HUES6 (cell line): ENCODE measurements around the gene OR10T2.
"Not testable (repeated sequence)": the region's sequence is repeated elsewhere in the genome, so short reads cannot be mapped to it uniquely, and the experiment has no call there.

Experiments used
- H3K27ac ChIP-seq: 2 replicates; pipeline ENCODE4 v1.7.0; 2013; ENCODE audit warnings: low read depth, mild to moderate bottlenecking, low read length, inconsistent platforms
- H3K27me3 ChIP-seq: 2 replicates; pipeline ENCODE4 v1.6.1; 2013; ENCODE audit warnings: low read length; ENCODE audit not compliant: control insufficient read depth, insufficient read depth
- H3K36me3 ChIP-seq: 2 replicates; pipeline ENCODE4 v1.6.1; 2013; ENCODE audit warnings: low read length; ENCODE audit not compliant: control insufficient read depth, insufficient read depth
- H3K4me1 ChIP-seq: 2 replicates; pipeline ENCODE4 v1.6.1; 2013; ENCODE audit warnings: low read length; ENCODE audit not compliant: control insufficient read depth, insufficient read depth
- H3K4me3 ChIP-seq: 2 replicates; pipeline ENCODE4 v1.5.1; 2013; ENCODE audit warnings: low read depth, low read length
- H3K9ac ChIP-seq: one replicate; pipeline ENCODE4 v1.6.1; 2013; ENCODE audit warnings: mild to moderate bottlenecking, low read length
- H3K9me3 ChIP-seq: 2 replicates; pipeline ENCODE4 v1.6.1; 2013; ENCODE audit warnings: low read depth, low read length; ENCODE audit not compliant: control insufficient read depth, insufficient read depth

The OR10T2 gene

GRCh38 chr1:158396646-158397045 lies 2.6 kb downstream of the OR10T2 start:
- no peaks in the 10 kb centered on the region for H3K4me1 ChIP-seq
- H3K36me3 ChIP-seq, result no peaks in the 10 kb centered on the region
- H3K9ac ChIP-seq, result no peak overlapping the region
- H3K4me3 ChIP-seq, result no peak overlapping the region
- H3K9me3 ChIP-seq, result no peaks in the 10 kb centered on the region
- H3K27ac ChIP-seq, result no peak overlapping the region
- no peaks in the 10 kb centered on the region for H3K27me3 ChIP-seq

DNA sequence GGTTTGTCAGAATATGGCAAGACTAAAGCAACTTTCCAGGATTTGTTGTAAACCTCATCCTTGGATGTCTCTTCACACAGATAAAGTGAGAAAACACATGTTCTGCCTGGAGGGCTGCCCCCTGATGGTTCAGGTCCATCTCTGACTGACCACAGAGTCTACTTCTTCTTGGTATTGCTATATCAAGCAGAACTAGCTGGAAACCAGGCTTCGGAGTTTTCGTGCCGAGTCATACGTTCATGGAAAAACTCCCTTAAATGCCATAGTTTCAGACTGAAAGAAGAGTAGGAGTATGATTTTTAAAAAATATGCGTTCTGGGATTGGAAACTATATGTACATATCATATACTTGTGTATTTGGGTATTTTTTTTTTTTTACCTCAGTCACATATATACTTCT lies 5.8 kb downstream of the OR10T2 start:
- Histone ChIP-seq H3K27ac (no peak overlapping the region), H3K9me3 (no peaks in the 10 kb centered on the region), H3K4me3 (no peak overlapping the region), H3K9ac (no peak overlapping the region), H3K27me3 (no peaks in the 10 kb centered on the region), H3K4me1 (no peaks in the 10 kb centered on the region), H3K36me3 (no peaks in the 10 kb centered on the region)

GRCh38 chr1:158391099-158391498 lies 8.2 kb downstream of the OR10T2 start:
- Histone ChIP-seq H3K4me1 (no peaks in the 10 kb centered on the region), H3K36me3 (no peaks in the 10 kb centered on the region), H3K27ac (no peak overlapping the region), H3K27me3 (no peaks in the 10 kb centered on the region), H3K4me3 (no peak overlapping the region), H3K9me3 (no peaks in the 10 kb centered on the region), H3K9ac (no peak overlapping the region)

- Histone ChIP-seq H3K36me3 (no peaks in the 10 kb centered on the region), H3K4me3 (no peak overlapping the region), H3K4me1 (no peaks in the 10 kb centered on the region), H3K27me3 (no peaks in the 10 kb centered on the region), H3K9me3 (no peaks in the 10 kb centered on the region), H3K27ac (no peak overlapping the region), H3K9ac (no peak overlapping the region)
These were observed 8.9 kb downstream of the OR10T2 start for GRCh38 chr1:158390331-158390730.

- Histone ChIP-seq H3K27ac (no peak overlapping the region), H3K9ac (no peak overlapping the region), H3K27me3 (no peaks in the 10 kb centered on the region), H3K36me3 (no peaks in the 10 kb centered on the region), H3K4me1 (no peaks in the 10 kb centered on the region), H3K9me3 (no peaks in the 10 kb centered on the region), H3K4me3 (no peak overlapping the region)
These were observed 24.4 kb downstream of the OR10T2 start for GRCh38 chr1:158374860-158375259.

DNA sequence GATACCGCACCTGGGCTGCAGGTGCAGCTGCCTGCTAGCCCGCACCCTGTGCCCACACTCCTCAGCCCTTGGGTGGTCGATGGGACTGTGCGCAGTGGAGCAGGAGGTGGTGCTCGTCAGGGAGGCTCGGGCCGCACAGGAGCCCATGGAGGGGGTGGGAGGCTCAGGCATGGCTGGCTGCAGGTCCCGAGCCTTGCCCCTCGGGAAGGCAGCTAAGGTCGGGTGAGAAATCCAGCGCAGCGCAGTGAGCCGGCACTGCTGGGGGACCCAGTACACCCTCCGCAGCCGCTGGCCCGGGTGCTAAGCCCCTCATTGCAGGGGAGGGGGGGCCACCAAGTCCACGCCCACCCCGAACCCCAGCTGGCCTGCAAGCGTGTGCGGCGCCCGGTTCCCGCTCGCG lies 25.2 kb downstream of the OR10T2 start:
- not testable (repeated sequence) for H3K36me3 ChIP-seq, H3K4me1 ChIP-seq, H3K27ac ChIP-seq, H3K9me3 ChIP-seq, H3K9ac ChIP-seq, H3K4me3 ChIP-seq, H3K27me3 ChIP-seq

DNA sequence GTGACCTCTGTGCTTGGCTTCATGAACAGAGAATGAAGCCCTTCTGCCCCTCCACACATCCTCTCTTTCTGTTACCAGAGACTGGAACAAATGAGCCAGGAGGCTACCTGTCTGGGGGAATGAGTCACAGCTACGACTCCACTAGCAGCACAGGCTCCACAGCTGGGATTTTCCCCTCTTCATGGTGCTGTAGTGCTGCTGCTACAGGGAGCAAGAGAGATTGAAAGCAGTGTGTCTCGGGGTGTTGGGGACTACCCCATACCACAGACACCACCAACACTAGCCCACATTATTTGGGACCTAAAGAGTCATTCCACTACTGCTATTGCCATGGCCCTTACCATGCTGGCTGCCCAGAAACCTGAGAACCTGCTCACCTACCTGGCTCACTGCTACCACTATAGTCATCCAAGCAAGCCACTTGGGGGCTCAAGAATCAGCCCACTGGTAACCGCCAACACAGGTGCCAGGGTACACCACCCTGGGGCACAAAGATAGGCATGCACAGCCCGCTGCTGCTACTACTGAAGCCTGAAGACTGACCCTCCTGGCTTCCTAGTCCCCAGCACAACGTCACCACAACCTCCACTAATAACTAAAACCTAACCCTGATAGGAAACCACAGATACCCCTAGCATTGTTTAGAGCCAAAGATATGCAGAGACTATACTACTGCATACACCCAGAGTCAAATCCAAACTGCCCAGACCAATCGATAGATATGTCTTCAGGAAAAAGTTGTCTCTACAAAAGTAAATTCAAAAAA lies 27.9 kb downstream of the OR10T2 start:
- Histone ChIP-seq H3K9ac (no peak overlapping the region), H3K27me3 (no peaks in the 10 kb centered on the region), H3K4me1 (no peaks in the 10 kb centered on the region), H3K36me3 (no peaks in the 10 kb centered on the region), H3K9me3 (no peaks in the 10 kb centered on the region), H3K4me3 (no peak overlapping the region), H3K27ac (no peak overlapping the region)

- Histone ChIP-seq H3K27me3 (no peaks in the 10 kb centered on the region), H3K36me3 (no peaks in the 10 kb centered on the region), H3K9me3 (no peaks in the 10 kb centered on the region), H3K9ac (no peak overlapping the region), H3K4me1 (no peaks in the 10 kb centered on the region), H3K27ac (no peak overlapping the region), H3K4me3 (no peak overlapping the region)
These were observed 32.5 kb downstream of the OR10T2 start for GRCh38 chr1:158366783-158367182.

- Histone ChIP-seq H3K4me3 (no peak overlapping the region), H3K36me3 (no peaks in the 10 kb centered on the region), H3K27me3 (no peaks in the 10 kb centered on the region), H3K27ac (no peak overlapping the region), H3K4me1 (no peaks in the 10 kb centered on the region), H3K9me3 (no peaks in the 10 kb centered on the region), H3K9ac (no peak overlapping the region)
These were observed 36.3 kb downstream of the OR10T2 start for GRCh38 chr1:158362941-158363340.

GRCh38 chr1:158362482-158362881 lies 36.8 kb downstream of the OR10T2 start:
- Histone ChIP-seq H3K27ac (no peak overlapping the region), H3K36me3 (no peaks in the 10 kb centered on the region), H3K9ac (no peak overlapping the region), H3K4me3 (no peak overlapping the region), H3K27me3 (no peaks in the 10 kb centered on the region), H3K9me3 (no peaks in the 10 kb centered on the region), H3K4me1 (no peaks in the 10 kb centered on the region)

DNA sequence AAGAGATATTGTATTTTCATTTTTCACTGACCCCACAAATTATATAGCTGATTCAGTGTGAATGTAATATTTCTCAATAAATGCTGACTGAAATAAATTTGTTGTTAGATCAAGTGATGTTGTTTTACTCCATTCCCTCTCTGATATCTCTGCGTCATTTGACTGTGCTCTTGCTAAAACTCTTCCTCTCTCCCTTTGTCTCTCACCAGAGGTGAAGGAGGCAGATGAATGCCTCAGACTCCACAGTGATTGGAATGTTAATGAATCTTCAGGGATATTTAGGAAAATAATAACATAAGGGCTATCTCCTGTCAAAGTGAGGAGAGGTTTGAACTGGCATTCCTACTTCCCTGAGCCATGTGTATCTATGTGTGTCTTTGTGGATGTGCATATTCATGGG lies 41.8 kb downstream of the OR10T2 start:
- H3K4me3 ChIP-seq, result no peak overlapping the region
- no peaks in the 10 kb centered on the region for H3K36me3 ChIP-seq
- H3K9ac ChIP-seq, result no peak overlapping the region
- H3K27ac ChIP-seq, result no peak overlapping the region
- no peaks in the 10 kb centered on the region for H3K9me3 ChIP-seq
- no peaks in the 10 kb centered on the region for H3K27me3 ChIP-seq
- H3K4me1 ChIP-seq, result no peaks in the 10 kb centered on the region

DNA sequence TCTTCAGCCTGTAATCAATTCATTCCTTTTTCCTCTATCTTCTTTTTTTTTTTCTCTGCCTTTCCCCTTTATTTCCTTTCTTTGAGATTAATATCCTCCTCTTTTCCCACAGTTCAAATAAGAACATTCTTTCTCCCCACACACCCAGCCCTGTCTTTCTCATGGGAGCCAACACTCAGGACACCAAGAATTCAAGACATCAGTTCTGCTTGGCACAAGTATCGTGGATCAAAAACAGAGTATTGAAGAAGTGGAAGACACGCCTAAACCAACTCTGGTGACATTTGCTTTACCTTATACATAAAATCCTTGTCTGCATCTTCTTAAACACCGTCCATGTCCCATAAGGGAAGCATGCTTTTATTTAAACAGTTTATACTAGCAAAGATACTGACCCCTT lies 42.6 kb downstream of the OR10T2 start:
- Histone ChIP-seq H3K27ac (no peak overlapping the region), H3K4me1 (no peaks in the 10 kb centered on the region), H3K27me3 (no peaks in the 10 kb centered on the region), H3K9me3 (no peaks in the 10 kb centered on the region), H3K9ac (no peak overlapping the region), H3K36me3 (no peaks in the 10 kb centered on the region), H3K4me3 (no peak overlapping the region)
